Keratinocyte (primary cell): ENCODE results near the gene ZBTB11.

ENCODE experiments used
- EZH2 ChIP-seq: IDR thresholded peaks from one replicate; pipeline ENCODE4 v1.6.1; 2012; ENCODE audit warnings: inconsistent platforms, mild to moderate bottlenecking, low read length, moderate library complexity
- TF ChIP-seq, protein P1 (sequence below), 3 experiments: IDR thresholded peaks in 1 of 3; conservative IDR thresholded peaks in 1 of 3; optimal IDR thresholded peaks in 1 of 3; 2 replicates in 2 of 3; 3 replicates in 1 of 3; pipeline versions ENCODE3 to v1.5.1; 2011; ENCODE audit warnings: low read length in 3 of 3, mild to moderate bottlenecking in 3 of 3, moderate library complexity in 2 of 3, control low read depth in 1 of 3, inconsistent platforms in 1 of 3; ENCODE audit not compliant: insufficient read depth in 2 of 3; ENCODE audit errors: extremely low read depth in 1 of 3

DNA sequence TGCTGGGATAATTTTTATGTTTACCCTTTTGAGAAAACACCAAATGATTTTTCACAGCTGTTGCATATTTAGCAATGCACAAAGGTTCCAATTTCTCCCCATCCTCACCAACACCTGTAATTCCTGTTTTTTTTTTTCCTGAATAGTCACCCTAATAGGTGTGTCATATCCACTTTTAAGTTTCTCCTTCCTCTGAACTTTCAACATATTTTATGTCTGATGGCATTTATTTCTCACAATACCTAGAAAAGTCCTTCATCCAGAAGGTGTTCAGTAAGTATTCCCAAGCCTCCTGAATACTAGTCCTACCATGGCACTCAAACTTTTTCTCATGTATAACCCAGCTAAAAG lies 8.1 kb upstream of the ZBTB11 start:
- TF ChIP-seq, protein P1, sequence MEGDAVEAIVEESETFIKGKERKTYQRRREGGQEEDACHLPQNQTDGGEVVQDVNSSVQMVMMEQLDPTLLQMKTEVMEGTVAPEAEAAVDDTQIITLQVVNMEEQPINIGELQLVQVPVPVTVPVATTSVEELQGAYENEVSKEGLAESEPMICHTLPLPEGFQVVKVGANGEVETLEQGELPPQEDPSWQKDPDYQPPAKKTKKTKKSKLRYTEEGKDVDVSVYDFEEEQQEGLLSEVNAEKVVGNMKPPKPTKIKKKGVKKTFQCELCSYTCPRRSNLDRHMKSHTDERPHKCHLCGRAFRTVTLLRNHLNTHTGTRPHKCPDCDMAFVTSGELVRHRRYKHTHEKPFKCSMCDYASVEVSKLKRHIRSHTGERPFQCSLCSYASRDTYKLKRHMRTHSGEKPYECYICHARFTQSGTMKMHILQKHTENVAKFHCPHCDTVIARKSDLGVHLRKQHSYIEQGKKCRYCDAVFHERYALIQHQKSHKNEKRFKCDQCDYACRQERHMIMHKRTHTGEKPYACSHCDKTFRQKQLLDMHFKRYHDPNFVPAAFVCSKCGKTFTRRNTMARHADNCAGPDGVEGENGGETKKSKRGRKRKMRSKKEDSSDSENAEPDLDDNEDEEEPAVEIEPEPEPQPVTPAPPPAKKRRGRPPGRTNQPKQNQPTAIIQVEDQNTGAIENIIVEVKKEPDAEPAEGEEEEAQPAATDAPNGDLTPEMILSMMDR (optimal IDR thresholded peaks at IDR 0.05 in 1 of 3, IDR thresholded peaks at IDR 0.05 in 1 of 3, conservative IDR thresholded peaks at IDR 0.05 in 1 of 3; ENCODE audit: extremely low read depth in 1 of 3, insufficient read depth in 2 of 3, low read length in 3 of 3), result no peak
- TF ChIP-seq EZH2, result no peak
